Measurements from ENCODE around the gene HOXC13. TPM values are rescaled to one million over a fixed set of nuclear protein-coding genes. Genes with fewer than 3 reads are reported as not detected.

Gene HOXC13
- total RNA-seq, 2 experiments from 2014 or later, result not detected

DNA sequence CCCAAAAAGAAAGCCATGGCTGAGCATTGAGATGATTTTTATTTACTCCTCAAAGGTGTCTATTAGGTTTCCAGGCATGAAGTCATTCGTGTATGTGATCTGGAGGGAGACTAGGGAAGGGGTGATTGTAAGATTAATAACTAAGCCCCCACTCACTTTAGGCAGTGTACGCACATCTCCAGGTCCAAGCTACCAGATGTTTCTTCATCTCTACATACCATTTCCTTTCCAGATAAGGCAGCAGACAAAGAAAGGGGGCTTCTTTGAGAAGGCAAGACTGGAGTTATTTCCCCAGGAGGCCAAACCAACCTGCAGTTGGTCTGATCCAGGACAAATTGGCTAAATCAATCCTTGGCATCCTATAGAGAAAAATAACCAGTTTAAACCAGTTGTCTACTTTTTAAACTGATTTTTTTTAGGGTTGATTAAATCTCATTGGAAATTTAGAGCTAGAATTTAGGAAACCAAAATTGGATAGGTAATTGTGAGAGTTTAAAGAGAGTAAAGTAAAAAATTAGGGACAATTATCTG, 3.9 kb downstream of the HOXC13 start:
- no peaks in the 10 kb centered on the region for H3K9me3 Mint-ChIP-seq
- no peak overlapping the region for H3K27ac Mint-ChIP-seq
- no peaks in the 10 kb centered on the region for H3K36me3 Mint-ChIP-seq
- H3K4me1 Mint-ChIP-seq (ENCODE audit: low read depth), result peaks cover 5% of the 10 kb centered on the region
- no peak overlapping the region for H3K4me3 Mint-ChIP-seq
- ChIA-PET CTCF (interaction anchor here (0.6 kb wide), 1 partner anchor 259 kb away, joined by 3 read pairs; no protein-coding TSS in a partner anchor), POLR2A (no interaction called here)
- intact Hi-C loops (cut with micrococcal nuclease), result no loop called here
- H3K27me3 Mint-ChIP-seq, result peaks cover 76% of the 10 kb centered on the region
- DNase-seq, result no peak

DNA sequence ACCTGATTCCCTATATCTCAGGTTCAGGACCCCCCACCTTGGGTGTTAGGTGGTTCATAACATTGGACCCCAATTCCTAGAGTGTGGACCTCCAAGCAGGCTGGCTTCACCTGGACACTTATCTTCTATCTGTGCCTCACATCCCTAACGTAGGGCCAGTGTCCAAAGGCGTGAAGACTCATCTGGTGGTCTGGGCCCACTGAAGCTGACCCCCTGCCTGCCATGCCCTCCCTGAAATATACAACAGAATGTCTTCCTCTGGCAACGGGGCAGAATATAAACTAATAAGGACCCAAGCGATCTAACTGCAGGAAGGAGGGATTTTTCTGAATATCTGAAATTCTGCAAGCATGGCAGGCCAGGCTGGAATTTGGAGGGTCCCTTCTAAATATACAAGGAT, 5.6 kb downstream of the HOXC13 start:
- no peaks in the 10 kb centered on the region for H3K36me3 Mint-ChIP-seq
- peaks cover 5% of the 10 kb centered on the region for H3K4me1 Mint-ChIP-seq (ENCODE audit: low read depth)
- H3K4me3 Mint-ChIP-seq, result no peak overlapping the region
- no peak overlapping the region for H3K27ac Mint-ChIP-seq
- H3K9me3 Mint-ChIP-seq, result no peaks in the 10 kb centered on the region
- peaks cover 79% of the 10 kb centered on the region for H3K27me3 Mint-ChIP-seq
- no peak for DNase-seq
- intact Hi-C loops (cut with micrococcal nuclease), result no loop called here
- ChIA-PET POLR2A (no interaction called here), CTCF (no interaction called here)

DNA sequence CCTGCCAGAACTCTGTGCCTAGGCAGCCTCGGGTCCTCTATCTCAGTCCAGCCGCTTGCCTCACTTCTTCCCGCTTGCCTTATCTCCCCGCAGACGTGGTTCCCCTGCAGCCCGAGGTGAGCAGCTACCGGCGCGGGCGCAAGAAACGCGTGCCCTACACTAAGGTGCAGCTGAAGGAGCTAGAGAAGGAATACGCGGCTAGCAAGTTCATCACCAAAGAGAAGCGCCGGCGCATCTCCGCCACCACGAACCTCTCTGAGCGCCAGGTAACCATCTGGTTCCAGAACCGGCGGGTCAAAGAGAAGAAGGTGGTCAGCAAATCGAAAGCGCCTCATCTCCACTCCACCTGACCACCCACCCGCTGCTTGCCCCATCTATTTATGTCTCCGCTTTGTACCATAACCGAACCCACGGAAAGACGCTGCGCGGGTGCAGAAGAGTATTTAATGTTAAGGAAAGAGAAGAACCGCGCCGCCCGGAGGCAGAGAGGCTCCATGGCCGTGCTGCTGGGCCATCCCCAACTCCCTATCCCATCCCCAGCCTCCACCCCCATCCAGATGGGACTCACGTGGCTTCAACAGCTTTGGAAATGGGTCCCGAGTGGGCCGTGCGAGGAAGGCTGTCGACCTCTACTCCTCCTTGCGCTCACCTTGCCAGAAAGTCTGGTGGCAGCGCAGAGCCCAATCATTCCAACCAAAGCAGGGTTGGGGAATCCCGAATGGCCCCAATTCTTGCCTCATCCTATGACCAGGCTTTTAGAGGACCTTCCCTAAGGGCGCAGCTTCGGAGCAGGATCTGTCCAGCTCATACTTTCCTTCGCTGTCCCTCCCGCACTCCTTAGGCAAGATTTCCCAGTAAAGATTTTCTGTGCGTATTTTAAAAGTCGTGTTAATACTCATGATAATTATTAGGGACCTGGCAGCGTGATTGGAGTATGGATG, 6.5 kb downstream of the HOXC13 start:
- ChIA-PET POLR2A (no interaction called here), CTCF (interaction anchor here (1.0 to 1.4 kb wide), 2 partner anchors 41 to 188 kb away, joined by 3 read pairs; no protein-coding TSS in a partner anchor)
- H3K9me3 Mint-ChIP-seq, result no peaks in the 10 kb centered on the region
- peaks cover 5% of the 10 kb centered on the region for H3K4me1 Mint-ChIP-seq (ENCODE audit: low read depth)
- H3K4me3 Mint-ChIP-seq, result no peak overlapping the region
- DNase-seq, result no peak
- peaks cover 78% of the 10 kb centered on the region for H3K27me3 Mint-ChIP-seq
- H3K36me3 Mint-ChIP-seq, result no peaks in the 10 kb centered on the region
- intact Hi-C loops (cut with micrococcal nuclease), result no loop called here
- H3K27ac Mint-ChIP-seq, result no peak overlapping the region

DNA sequence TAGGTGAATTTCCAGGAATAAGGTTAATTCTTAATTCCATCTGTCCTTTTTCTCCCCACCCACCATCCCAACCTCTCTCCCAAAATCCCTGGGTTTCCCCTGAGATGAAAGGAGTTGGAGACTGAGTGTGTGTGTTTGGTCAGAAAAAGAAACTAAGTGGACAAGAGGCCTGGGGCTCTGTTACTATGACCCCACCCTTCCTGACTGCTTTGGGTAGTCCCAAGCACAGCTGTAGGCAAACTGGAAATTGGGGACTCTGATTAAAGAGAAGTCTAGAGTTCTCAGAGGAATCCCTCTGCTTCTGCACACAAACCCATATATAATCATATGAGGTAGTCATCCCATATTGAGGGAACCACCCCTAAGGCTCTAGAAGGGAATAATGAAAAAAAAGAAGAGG, 9.1 kb downstream of the HOXC13 start:
- no peaks in the 10 kb centered on the region for H3K36me3 Mint-ChIP-seq
- peaks cover 83% of the 10 kb centered on the region for H3K27me3 Mint-ChIP-seq
- ChIA-PET POLR2A (interaction anchor here (0.6 kb wide), 1 partner anchor 43 kb away, joined by 4 read pairs; no protein-coding TSS in a partner anchor), CTCF (no interaction called here)
- DNase-seq, result no peak
- peaks cover 9% of the 10 kb centered on the region for H3K4me1 Mint-ChIP-seq (ENCODE audit: low read depth)
- no peak overlapping the region for H3K27ac Mint-ChIP-seq
- no peak overlapping the region for H3K4me3 Mint-ChIP-seq
- H3K9me3 Mint-ChIP-seq, result no peaks in the 10 kb centered on the region
- intact Hi-C loops (cut with micrococcal nuclease), result no loop called here

DNA sequence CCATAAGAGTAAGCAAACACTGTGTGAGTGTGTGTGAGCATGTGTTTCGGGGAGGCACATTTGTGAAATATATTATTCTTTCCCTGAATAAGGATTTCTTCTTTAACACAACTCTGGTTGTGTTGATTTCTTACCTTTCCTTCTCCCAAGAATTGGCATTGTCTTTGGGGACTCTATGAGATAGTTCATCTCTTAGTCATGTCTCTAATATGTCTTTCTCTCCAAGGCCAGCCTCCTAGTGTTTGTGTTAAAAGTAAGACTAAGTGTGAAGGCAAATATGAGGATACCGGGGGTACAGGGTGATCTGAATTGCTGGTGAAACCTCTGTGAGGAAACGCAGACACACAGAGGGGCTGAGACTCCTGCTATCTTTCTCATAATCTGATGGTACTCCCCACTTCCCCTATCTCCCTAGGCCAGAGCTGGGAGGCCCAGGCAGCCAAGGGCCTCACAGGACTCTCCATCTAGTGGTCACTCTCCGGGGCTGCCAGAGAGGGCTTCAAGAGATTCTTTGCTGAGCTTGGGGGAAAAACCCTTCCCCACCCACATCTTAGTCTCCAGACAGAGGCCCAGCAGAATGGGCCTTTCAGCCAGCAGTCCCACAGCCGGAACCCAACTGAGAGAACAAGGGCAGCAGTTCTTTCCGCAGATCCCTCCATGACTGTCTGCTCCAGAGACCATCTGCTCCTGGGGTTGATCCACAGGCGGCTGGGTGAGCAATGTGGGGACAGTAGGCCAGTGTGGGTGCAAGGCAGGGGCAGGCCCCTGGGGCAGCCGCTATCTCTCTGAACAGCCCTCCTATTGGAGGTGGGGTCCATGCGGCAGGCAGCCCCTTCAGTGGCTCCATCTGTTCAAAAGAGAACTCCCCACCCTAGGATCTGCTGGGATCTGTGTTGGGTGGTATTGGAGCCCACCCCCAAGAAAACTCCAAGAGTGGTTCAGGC, 10.3 kb downstream of the HOXC13 start:
- Mint-ChIP-seq H3K36me3 (peaks cover 3% of the 10 kb centered on the region), H3K9me3 (no peaks in the 10 kb centered on the region), H3K27ac (no peak overlapping the region), H3K4me1 (ENCODE audit: low read depth) (peaks cover 13% of the 10 kb centered on the region), H3K27me3 (peaks cover 85% of the 10 kb centered on the region), H3K4me3 (no peak overlapping the region)
- CTCF ChIA-PET, result no interaction called here
- DNase-seq, result no peak
- intact Hi-C loops (cut with micrococcal nuclease), result no loop called here
- POLR2A ChIA-PET, result no interaction called here

DNA sequence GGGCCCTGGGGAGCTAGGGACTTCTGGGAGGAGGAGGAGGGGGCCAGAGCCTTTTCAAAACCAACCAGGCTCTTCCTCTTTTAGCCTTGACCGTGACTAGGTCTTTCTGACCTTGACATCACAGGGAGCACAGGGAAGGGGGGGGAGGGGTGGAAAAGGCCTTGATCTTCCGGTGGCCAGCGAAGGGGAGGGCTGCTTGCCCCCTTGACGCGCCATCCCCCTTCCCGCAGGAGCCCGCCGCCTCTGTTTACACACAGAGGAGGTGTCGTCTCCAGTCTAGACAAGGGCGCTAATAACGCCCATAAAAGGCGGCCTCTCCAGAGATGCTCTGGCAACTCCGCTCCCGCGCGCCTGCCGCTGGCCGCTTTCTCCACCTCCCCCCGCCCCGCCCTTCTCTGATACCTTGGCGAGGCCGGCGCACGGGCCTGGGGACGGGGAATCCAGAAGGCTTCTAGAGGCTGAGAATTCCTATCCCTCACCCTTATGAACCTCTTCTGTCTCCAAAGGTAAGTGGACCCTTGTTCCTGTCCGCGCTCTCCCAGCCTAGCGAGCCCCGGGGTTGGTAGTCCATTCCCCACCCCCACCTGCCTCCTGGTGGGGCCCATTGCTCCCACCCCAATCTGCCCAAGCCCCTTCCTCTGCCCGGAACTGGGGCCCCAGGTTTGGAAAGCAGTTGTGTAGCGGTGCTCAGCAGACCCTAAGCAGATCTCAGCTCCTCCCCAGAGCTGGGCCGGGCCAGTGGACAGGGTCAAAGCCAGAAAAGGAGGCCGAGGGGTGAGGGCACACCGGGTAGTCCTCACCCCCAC, 11.2 kb downstream of the HOXC13 start:
- ChIA-PET CTCF (no interaction called here), POLR2A (no interaction called here)
- Mint-ChIP-seq H3K4me1 (ENCODE audit: low read depth) (peaks cover 12% of the 10 kb centered on the region), H3K9me3 (no peaks in the 10 kb centered on the region), H3K27me3 (peaks cover 86% of the 10 kb centered on the region), H3K27ac (no peak overlapping the region), H3K4me3 (no peak overlapping the region), H3K36me3 (peaks cover 3% of the 10 kb centered on the region)
- intact Hi-C loops (cut with micrococcal nuclease), result loop anchor here (5.0 kb wide), 2 partner anchors 37 to 102 kb away; partner anchors contain the start of genes HOXC10 and HOXC4
- DNase-seq, result no peak

DNA sequence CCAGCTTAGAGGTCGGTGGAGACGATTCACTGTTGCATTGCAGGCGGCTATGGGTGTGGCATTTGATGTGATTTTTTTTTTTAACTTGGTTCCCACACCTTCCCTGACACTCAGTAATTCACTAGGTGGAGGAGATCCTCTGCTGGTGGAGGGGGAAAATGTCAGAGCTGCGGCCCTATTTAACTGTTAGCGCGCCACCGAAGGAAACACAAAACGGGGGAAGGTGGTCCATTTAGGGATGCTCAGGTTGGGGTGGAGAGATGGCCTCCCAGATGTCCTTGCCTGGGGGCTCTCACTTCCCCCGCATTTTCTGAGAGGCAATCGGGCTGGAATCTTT, 11.8 kb downstream of the HOXC13 start:
- Mint-ChIP-seq H3K27me3 (peaks cover 83% of the 10 kb centered on the region), H3K9me3 (no peaks in the 10 kb centered on the region), H3K36me3 (peaks cover 3% of the 10 kb centered on the region), H3K27ac (no peak overlapping the region), H3K4me3 (no peak overlapping the region), H3K4me1 (ENCODE audit: low read depth) (peaks cover 8% of the 10 kb centered on the region)
- no peak for DNase-seq
- intact Hi-C loops (cut with micrococcal nuclease), result loop anchor here (5.0 kb wide), 2 partner anchors 37 to 102 kb away; partner anchors contain the start of genes HOXC10 and HOXC4
- ChIA-PET POLR2A (no interaction called here), CTCF (no interaction called here)

DNA sequence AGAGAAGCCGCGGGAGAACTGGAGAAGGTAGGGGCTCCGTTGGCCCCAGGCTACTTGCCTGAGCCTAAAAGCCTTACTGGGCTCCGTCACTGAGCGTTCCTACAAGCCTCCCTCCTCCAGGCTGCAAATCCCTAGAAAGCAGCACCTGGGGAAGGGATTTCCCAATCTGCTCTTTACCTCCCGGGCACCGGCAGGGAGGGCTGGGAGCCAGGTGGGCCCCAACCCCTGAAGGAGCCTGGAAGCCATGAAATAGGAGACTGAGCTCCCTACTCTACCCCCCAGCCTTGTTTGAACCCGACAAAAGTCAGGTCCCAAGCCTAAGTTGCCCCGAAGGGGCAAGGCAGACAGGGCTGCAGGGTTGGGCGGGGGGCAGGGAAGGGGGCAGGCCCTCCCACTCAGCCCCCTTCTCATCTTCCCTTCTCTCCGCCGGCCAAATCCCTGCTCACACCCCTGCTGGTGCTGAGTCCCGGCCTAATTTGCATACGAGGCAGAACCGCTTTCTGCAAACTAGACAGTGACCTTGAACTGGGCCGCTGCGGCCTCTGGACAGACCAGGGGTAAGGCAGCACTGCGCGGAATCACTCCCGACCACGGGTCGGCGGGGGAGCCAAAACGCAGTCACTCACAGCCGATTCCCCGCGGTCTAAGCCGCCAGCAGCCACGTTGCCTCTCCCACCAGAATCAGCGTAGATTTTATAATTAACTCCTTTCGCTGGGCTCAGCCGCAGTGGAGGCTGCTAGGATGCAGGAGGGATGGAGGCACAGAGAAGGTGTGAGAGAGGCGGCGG, 12.4 kb downstream of the HOXC13 start:
- H3K4me1 Mint-ChIP-seq (ENCODE audit: low read depth), result peaks cover 11% of the 10 kb centered on the region
- POLR2A ChIA-PET, result no interaction called here
- no peak overlapping the region for H3K4me3 Mint-ChIP-seq
- peaks cover 3% of the 10 kb centered on the region for H3K36me3 Mint-ChIP-seq
- no peaks in the 10 kb centered on the region for H3K9me3 Mint-ChIP-seq
- CTCF ChIA-PET, result interaction anchor here (1.0 kb wide), 1 partner anchor 163 kb away, joined by 3 read pairs; no protein-coding TSS in a partner anchor
- no peak for DNase-seq
- peak overlapping the region; percentile 38 for H3K27ac Mint-ChIP-seq
- intact Hi-C loops (cut with micrococcal nuclease), result loop anchor here (5.0 kb wide), 2 partner anchors 36 to 101 kb away; partner anchors contain the start of genes HOXC10 and HOXC4
- H3K27me3 Mint-ChIP-seq, result peaks cover 83% of the 10 kb centered on the region

DNA sequence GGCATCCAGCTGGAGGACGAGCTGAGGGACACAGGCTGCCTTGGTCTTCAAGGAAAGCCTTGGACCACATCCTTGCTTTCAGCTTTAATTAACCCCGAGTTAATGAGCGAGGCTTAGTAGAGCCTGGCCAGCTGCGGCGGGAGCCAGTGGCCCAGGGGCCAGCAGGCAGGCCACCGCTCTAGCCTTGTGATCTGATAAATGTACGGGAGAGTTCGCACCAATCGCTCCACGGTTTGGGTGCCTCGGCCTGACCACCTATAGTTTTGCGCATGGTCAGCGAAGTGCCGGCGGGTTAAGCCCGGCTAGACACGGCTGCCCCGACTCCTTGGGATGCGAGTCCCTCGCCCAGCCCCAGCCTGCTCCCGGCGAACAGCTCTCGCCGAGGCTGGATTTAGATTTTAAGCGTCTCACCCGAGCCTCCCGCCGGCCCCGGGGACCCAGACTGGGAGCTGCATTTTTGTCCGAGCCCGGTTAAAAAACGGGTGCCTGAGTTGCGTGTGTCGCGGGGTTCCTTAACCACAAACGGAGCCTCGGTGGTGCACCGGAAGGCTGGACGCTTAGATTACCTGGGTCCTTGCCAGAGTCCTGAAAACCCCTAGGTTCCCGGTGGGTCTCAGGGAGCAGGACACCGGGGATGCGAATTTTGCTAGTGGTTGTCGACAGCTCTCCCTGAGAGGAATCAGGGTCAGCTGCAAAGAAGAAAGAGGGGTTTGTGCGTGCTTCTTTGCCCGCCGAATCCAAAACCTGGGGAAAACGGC, 13.1 kb downstream of the HOXC13 start:
- Mint-ChIP-seq H3K4me3 (no peak overlapping the region), H3K4me1 (ENCODE audit: low read depth) (peaks cover 16% of the 10 kb centered on the region), H3K27ac (peak overlapping the region; percentile 38), H3K9me3 (no peaks in the 10 kb centered on the region), H3K36me3 (peaks cover 3% of the 10 kb centered on the region), H3K27me3 (peaks cover 84% of the 10 kb centered on the region)
- ChIA-PET POLR2A (no interaction called here), CTCF (interaction anchor here (1.0 to 1.4 kb wide), 3 partner anchors 12 to 164 kb away, joined by 3 to 4 read pairs (median 3); partner anchors contain the start of gene HOXC10)
- DNase-seq, result no peak
- intact Hi-C loops (cut with micrococcal nuclease), result loop anchor here (5.0 kb wide), 2 partner anchors 36 to 101 kb away; partner anchors contain the start of genes HOXC10 and HOXC4

DNA sequence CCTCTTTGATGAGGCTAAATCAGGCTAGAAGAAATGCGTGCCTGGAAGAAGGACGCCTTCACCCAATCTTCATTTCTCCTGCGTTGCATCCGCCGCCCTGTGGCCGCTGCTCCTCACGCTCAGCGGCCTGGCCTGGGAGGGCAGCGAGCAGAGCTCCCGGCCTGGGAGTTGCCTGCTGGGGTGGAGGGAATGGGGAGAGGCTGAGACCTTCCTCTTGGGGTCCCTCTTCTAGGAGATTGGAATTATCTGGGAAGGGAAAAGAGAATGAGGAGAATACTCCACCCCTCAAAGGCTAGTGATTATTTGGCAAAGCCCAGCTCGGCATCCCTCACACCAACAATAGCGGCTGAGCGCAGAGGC, 13.7 kb downstream of the HOXC13 start:
- no peak for DNase-seq
- ChIA-PET CTCF (interaction anchor here (1.0 to 1.4 kb wide), 2 partner anchors 12 to 33 kb away, joined by 3 to 4 read pairs; partner anchors contain the start of gene HOXC10), POLR2A (no interaction called here)
- intact Hi-C loops (cut with micrococcal nuclease), result loop anchor here (5.0 kb wide), 2 partner anchors 35 to 100 kb away; partner anchors contain the start of genes HOXC10 and HOXC4
- Mint-ChIP-seq H3K4me3 (no peak overlapping the region), H3K36me3 (peaks cover 3% of the 10 kb centered on the region), H3K27me3 (peaks cover 86% of the 10 kb centered on the region), H3K27ac (peak overlapping the region; percentile 33), H3K9me3 (no peaks in the 10 kb centered on the region), H3K4me1 (ENCODE audit: low read depth) (peaks cover 19% of the 10 kb centered on the region)

Data from activated CD4-positive, alpha-beta memory T cell treated with anti-CD3 and anti-CD28 coated beads for 36 hours (primary cell).